Measurements from ENCODE around the gene PRDM10.

- TF ChIP-seq CTCF (IDR thresholded peaks at IDR 0.05; ENCODE audit: low read depth, low read length) (no peak), EZH2phosphoT487 (IDR thresholded peaks at IDR 0.05; ENCODE audit: low read depth) (no peak)
These were observed 20.6 kb upstream of the PRDM10 start for GRCh38 chr11:130023204-130023603.
